K562 (cell line): ENCODE results near the gene RXFP1. TPM values are rescaled to one million over a fixed set of nuclear protein-coding genes. Genes with fewer than 3 reads are reported as not detected.

Source experiments
- ATAC-seq: fragments of 200-7000 bp; cut with Tn5 transposase; 3 replicates; pipeline ENCODE4 v1.9.1; 2020; ENCODE audit warnings: moderate library complexity
- BruUV-seq: library from RNA; stranded (reverse); fragments of 400-500 nt; replicated peaks from 2 replicates; lab custom pipeline; 2021; lab: Mats Ljungman, UMichigan
- CTCF ChIA-PET: fragments of 300-600 bp; formaldehyde crosslinking; extraction: SDS; loops from one replicate; lab custom pipeline; 2021; ENCODE audit warnings: low intra/inter-chr PET ratio; lab: Yijun Ruan, JAX
- POLR2A ChIA-PET: fragments of 300-600, 350-650 bp; sonication (Branson Sonifier 250); formaldehyde crosslinking; extraction: SDS; loops from one replicate; lab custom pipeline; 2021; ENCODE audit warnings: antibody characterized with exemption, inconsistent platforms; lab: Yijun Ruan, JAX
- DNase-seq, 4 experiments: peaks; one replicate each; pipeline versions ENCODE4 v3.0.0 to v3.0.0-alpha.2; 2011 to 2018; ENCODE audit warnings: low spot score in 3 of 4, mixed read lengths in 3 of 4; ENCODE audit errors: extremely low read depth in 1 of 4
- FAIRE-seq: peaks from 2 replicates; lab custom pipeline; 2011; peaks lifted over from hg19 to GRCh38; lab: Jason Lieb, UNC
- H2AFZ ChIP-seq: 2 replicates; pipeline ENCODE4 v1.6.0; 2011; ENCODE audit warnings: low read depth, low read length, control low read depth, inconsistent platforms
- H3K27ac ChIP-seq: fragments of 200-600 bp; 3 replicates; pipeline ENCODE4 v1.8.0; 2011; ENCODE audit warnings: low read depth, mild to moderate bottlenecking, control low read depth, inconsistent platforms, low read length, moderate library complexity, mixed read lengths; ENCODE audit errors: extremely low read depth
- H3K27me3 ChIP-seq, 2 experiments: fragments of 300-600 bp in 1 of 2; 2 replicates in 1 of 2; 3 replicates in 1 of 2; pipeline versions ENCODE4 v1.6.0 to v1.8.0; 2011; ENCODE audit warnings: inconsistent platforms in 2 of 2, low read length in 2 of 2, mild to moderate bottlenecking in 1 of 2, mixed read lengths in 1 of 2, moderate library complexity in 1 of 2; ENCODE audit not compliant: control insufficient read depth in 2 of 2, insufficient read depth in 2 of 2
- H3K36me3 ChIP-seq: fragments of 300-600 bp; 3 replicates; pipeline ENCODE4 v1.8.0; 2011; ENCODE audit warnings: mild to moderate bottlenecking, low read length, inconsistent platforms; ENCODE audit not compliant: control insufficient read depth, insufficient read depth
- H3K4me1 ChIP-seq, 2 experiments: fragments of 200-600 bp in 1 of 2; replicated peaks in 1 of 2; 2 replicates in 1 of 2; 3 replicates in 1 of 2; pipeline versions ENCODE4 v1.5.1 to v1.8.0; 2011; ENCODE audit warnings: inconsistent platforms in 2 of 2, low read length in 2 of 2, mild to moderate bottlenecking in 1 of 2, mixed read lengths in 1 of 2, moderate library complexity in 1 of 2; ENCODE audit not compliant: control insufficient read depth in 2 of 2, insufficient read depth in 2 of 2
- H3K4me2 ChIP-seq: 2 replicates; pipeline ENCODE4 v1.6.1; 2011; ENCODE audit warnings: low read length, control low read depth, inconsistent platforms, mixed read lengths; ENCODE audit not compliant: insufficient read depth
- H3K4me3 ChIP-seq: fragments of 200-600 bp; sonication (generic), shearing (Covaris generic); 2 replicates; pipeline ENCODE4 v1.5.1; 2016; ENCODE audit warnings: control low read depth, inconsistent platforms
- H3K79me2 ChIP-seq: fragments of 200-600 bp; 3 replicates; pipeline ENCODE4 v1.8.0; 2011; ENCODE audit warnings: low read length, inconsistent platforms; ENCODE audit not compliant: control insufficient read depth, insufficient read depth
- H3K9ac ChIP-seq, 2 experiments: 2 replicates each; pipeline versions ENCODE4 v1.6.0 to v1.6.1; 2011; ENCODE audit warnings: low read depth in 2 of 2, low read length in 2 of 2, control low read depth in 1 of 2, inconsistent platforms in 1 of 2, mild to moderate bottlenecking in 1 of 2, mixed read lengths in 1 of 2; ENCODE audit not compliant: insufficient read depth in 1 of 2
- H3K9me1 ChIP-seq: one replicate; pipeline ENCODE4 v1.6.0; 2011; ENCODE audit warnings: inconsistent platforms, mild to moderate bottlenecking, low read length, moderate library complexity; ENCODE audit not compliant: control insufficient read depth, insufficient read depth
- H3K9me3 ChIP-seq: replicated peaks from 2 replicates; pipeline ENCODE4 v1.5.1; 2011; ENCODE audit warnings: low read depth, low read length, inconsistent platforms; ENCODE audit not compliant: control insufficient read depth, insufficient read depth
- H4K20me1 ChIP-seq: replicated peaks from 2 replicates; pipeline ENCODE4 v1.6.1; 2011; ENCODE audit warnings: low read length, inconsistent platforms, mixed read lengths; ENCODE audit not compliant: control insufficient read depth, insufficient read depth
- CEBPB ChIP-seq: fragments of 450-650 bp; IDR thresholded peaks from 2 replicates; pipeline ENCODE4 v1.6.1; 2016; ENCODE audit warnings: missing genetic modification characterization, missing compliant biosample characterization
- CREM ChIP-seq: IDR thresholded peaks from 2 replicates; pipeline ENCODE4 v1.6.1; 2014; ENCODE audit warnings: antibody characterized with exemption, low read depth
- CTBP1 ChIP-seq: fragments of 450-650 bp; IDR thresholded peaks from 2 replicates; pipeline ENCODE4 v1.6.1; 2016; ENCODE audit warnings: borderline replicate concordance
- EP300 ChIP-seq: IDR thresholded peaks from 2 replicates; pipeline ENCODE4 v1.6.1; 2012; ENCODE audit warnings: low read length, improper control_type of control experiment
- HCFC1 ChIP-seq: IDR thresholded peaks from 2 replicates; pipeline ENCODE4 v1.6.1; 2012; ENCODE audit warnings: low read depth, low read length, improper control_type of control experiment
- RAD21 ChIP-seq, 2 experiments: fragments of 250-450 bp in 1 of 2; fragments of 450-650 bp in 1 of 2; sonication (Bioruptor Pico) in 1 of 2; formaldehyde crosslinking in 1 of 2; IDR thresholded peaks in 1 of 2; conservative IDR thresholded peaks in 1 of 2; 2 replicates each; pipeline versions ENCODE4 v1.4.0 to v1.8.0; 2020 to 2022; ENCODE audit warnings: mild to moderate bottlenecking in 2 of 2, moderate library complexity in 1 of 2
- SMC3 ChIP-seq: conservative IDR thresholded peaks from 2 replicates; pipeline ENCODE4 v1.6.1; 2011; ENCODE audit warnings: low read depth, low read length, improper control_type of control experiment; ENCODE audit not compliant: insufficient read depth
- ZNF384 ChIP-seq: IDR thresholded peaks from 2 replicates; pipeline ENCODE4 v1.6.1; 2012; ENCODE audit warnings: low read depth, low read length, improper control_type of control experiment
- ZNF780A ChIP-seq: fragments of 250-450 bp; sonication (Bioruptor Pico); IDR thresholded peaks from 2 replicates; pipeline ENCODE4 v1.5.0; 2021; ENCODE audit warnings: mild to moderate bottlenecking
- whole genome bisulfite sequencing: fragments of 100-300 bp; shearing (Covaris generic); methylation state at CpG from one replicate; pipeline ENCODE4 v1.1.6; 2016; ENCODE audit warnings: low coverage, mixed read lengths; ENCODE audit not compliant: insufficient coverage; ENCODE audit errors: missing lambda C conversion rate; 5-methylcytosine and 5-hydroxymethylcytosine counted together
- in situ Hi-C: fragments of 300-500 bp; cut with MboI; formaldehyde crosslinking; loops from 4 replicates; pipeline ENCODE4 v1.15.0; 2018; ENCODE audit warnings: inconsistent platforms, mixed read lengths
- intact Hi-C: fragments of 100-400 bp; cut with micrococcal nuclease; formaldehyde crosslinking; loops from 2 replicates; pipeline ENCODE4 v1.14.2; 2022
- polyA plus RNA-seq, 8 experiments: library from polyadenylated mRNA; depleted of rRNA in 4 of 8; stranded (reverse) in 5 of 8; unstranded in 3 of 8; fragments of >200 nt; fragmentation: Nextera tagmentation in 2 of 8; fragmentation: Illumina TruSeq in 1 of 8; extraction: Ambion mirVana in 2 of 8; extraction: Trizol in 1 of 8; gene quantifications; 2 replicates each; pipeline versions ENCODE4 v1.2.1 to v1.2.3, GENCODE V29; 2011 to 2014; ENCODE audit warnings: inconsistent platforms in 1 of 8, missing spikeins in 1 of 8
- total RNA-seq, 7 experiments: library from RNA; depleted of rRNA in 6 of 7; stranded (reverse); fragments of >200 nt in 6 of 7; fragmentation: Illumina TruSeq in 2 of 7; extraction: Trizol in 2 of 7; gene quantifications; 2 replicates each; pipeline versions ENCODE4 v1.2.1 to v1.2.3, GENCODE V29; 2011 to 2021; ENCODE audit warnings: low replicate concordance in 1 of 7
- TF ChIP-seq, protein P1 (sequence below): fragments of 250-450 bp; sonication (Bioruptor Pico); IDR thresholded peaks from 2 replicates; pipeline ENCODE4 v1.4.0; 2020; ENCODE audit warnings: mild to moderate bottlenecking, moderate library complexity
- TF ChIP-seq, protein P2 (sequence below): fragments of 450-650 bp; formaldehyde crosslinking; IDR thresholded peaks from 2 replicates; pipeline ENCODE4 v1.4.0; 2020; ENCODE audit warnings: mild to moderate bottlenecking, mixed read lengths
- TF ChIP-seq, protein P3 (sequence below), 3 experiments: IDR thresholded peaks in 2 of 3; conservative IDR thresholded peaks in 1 of 3; 2 replicates each; pipeline ENCODE4 v1.5.1; 2011 to 2012; ENCODE audit warnings: low read length in 3 of 3, mild to moderate bottlenecking in 3 of 3, control low read depth in 2 of 3, improper control_type of control experiment in 1 of 3, inconsistent platforms in 1 of 3, low read depth in 1 of 3, mixed read lengths in 1 of 3, moderate library complexity in 1 of 3; ENCODE audit not compliant: insufficient read depth in 2 of 3

The RXFP1 gene
- total and polyA plus RNA-seq, 9 of the 15 experiments (the other 6 are each of a cell fraction or from before 2014, with no cell fraction given), result 0.03 to 0.06 (median 0.04) TPM; not detected in 6

DNA sequence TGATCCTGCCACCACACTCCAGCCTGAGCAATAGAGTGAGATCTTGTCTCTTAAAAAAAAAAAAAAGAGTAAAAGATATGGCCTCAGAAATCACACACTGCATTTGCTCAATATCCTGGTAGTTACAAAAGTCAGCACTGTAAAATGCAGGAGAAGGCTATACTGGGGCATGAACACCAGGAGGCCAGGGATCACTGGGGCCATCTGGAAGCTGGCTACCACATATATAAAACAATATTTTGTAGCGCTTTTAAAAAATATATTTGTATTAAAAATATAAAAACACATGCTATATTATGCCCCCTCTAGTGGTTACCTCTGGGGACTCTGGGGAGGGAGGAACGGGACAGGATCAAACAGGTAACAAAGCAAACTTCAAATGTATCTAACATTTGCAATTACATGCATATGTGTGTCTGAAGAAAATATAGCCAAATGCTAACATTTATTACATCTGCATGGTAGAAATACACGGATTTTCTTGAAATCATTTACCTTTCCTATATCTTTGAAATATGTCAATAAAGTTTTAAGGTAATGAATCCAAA is 146.0 kb downstream of the RXFP1 start:
- no peaks in the 10 kb centered on the region for H3K9me1 ChIP-seq
- no peak overlapping the region for H3K4me2 ChIP-seq
- H3K27ac ChIP-seq, result no peak overlapping the region
- no peak overlapping the region for H3K4me3 ChIP-seq
- FAIRE-seq (peak; percentile 79), DNase-seq (peak; percentile 45 to 52 (median 50)), ATAC-seq (peak; percentile 15)
- WGBS, result 44% methylated on average over 3 of the region's 3 CpGs
- no peaks in the 10 kb centered on the region; the same call in 1 of the 2 replicates for H3K9me3 ChIP-seq
- CTCF ChIA-PET, result interaction anchor here (0.8 kb wide), 1 partner anchor 183 kb away, joined by 3 read pairs; no protein-coding TSS in a partner anchor
- peaks cover 8 to 15% of the 10 kb centered on the region in 2 experiments; a peak in 4 of 5 replicates for H3K4me1 ChIP-seq
- no peaks in the 10 kb centered on the region for H4K20me1 ChIP-seq
- H2AFZ ChIP-seq, result no peak overlapping the region
- H3K27me3 ChIP-seq, result no peaks in the 10 kb centered on the region
- peaks cover 25% of the 10 kb centered on the region for H3K79me2 ChIP-seq
- in situ Hi-C loops (no loop called here), intact Hi-C loops (no loop called here)
- POLR2A ChIA-PET, result interaction anchor here (0.6 to 1.0 kb wide), 2 partner anchors 8 to 10 kb away, joined by 3 read pairs; no protein-coding TSS in a partner anchor
- no peak overlapping the region for H3K9ac ChIP-seq
- H3K36me3 ChIP-seq, result peaks cover 12% of the 10 kb centered on the region; the same call in 2 of the 3 replicates
- no TSS peak for BruUV-seq
- TF ChIP-seq CEBPB (tag) (peak; percentile 19; the same call in 1 of the 2 replicates), HCFC1 (0 out of 2 replicates have a peak, but pooled peaks have one; percentile 26), ZNF384 (peak; percentile 80), RAD21 (CRISPR knock-in tag; conservative IDR thresholded peaks at IDR 0.05 in 1 of 2, IDR thresholded peaks at IDR 0.05 in 1 of 2) (peak; percentile 22 to 38; a peak in 3 of 4 replicates), CTBP1 (no peak), EP300 (0 out of 2 replicates have a peak, but pooled peaks have one; percentile 12), CREM (no peak), ZNF780A (CRISPR knock-in tag) (no peak), SMC3 (peak; percentile 34; the same call in 1 of the 2 replicates)
- TF ChIP-seq, protein P1, sequence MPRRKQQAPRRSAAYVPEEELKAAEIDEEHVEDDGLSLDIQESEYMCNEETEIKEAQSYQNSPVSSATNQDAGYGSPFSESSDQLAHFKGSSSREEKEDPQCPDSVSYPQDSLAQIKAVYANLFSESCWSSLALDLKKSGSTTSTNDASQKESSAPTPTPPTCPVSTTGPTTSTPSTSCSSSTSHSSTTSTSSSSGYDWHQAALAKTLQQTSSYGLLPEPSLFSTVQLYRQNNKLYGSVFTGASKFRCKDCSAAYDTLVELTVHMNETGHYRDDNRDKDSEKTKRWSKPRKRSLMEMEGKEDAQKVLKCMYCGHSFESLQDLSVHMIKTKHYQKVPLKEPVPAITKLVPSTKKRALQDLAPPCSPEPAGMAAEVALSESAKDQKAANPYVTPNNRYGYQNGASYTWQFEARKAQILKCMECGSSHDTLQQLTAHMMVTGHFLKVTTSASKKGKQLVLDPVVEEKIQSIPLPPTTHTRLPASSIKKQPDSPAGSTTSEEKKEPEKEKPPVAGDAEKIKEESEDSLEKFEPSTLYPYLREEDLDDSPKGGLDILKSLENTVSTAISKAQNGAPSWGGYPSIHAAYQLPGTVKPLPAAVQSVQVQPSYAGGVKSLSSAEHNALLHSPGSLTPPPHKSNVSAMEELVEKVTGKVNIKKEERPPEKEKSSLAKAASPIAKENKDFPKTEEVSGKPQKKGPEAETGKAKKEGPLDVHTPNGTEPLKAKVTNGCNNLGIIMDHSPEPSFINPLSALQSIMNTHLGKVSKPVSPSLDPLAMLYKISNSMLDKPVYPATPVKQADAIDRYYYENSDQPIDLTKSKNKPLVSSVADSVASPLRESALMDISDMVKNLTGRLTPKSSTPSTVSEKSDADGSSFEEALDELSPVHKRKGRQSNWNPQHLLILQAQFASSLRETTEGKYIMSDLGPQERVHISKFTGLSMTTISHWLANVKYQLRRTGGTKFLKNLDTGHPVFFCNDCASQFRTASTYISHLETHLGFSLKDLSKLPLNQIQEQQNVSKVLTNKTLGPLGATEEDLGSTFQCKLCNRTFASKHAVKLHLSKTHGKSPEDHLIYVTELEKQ (CRISPR knock-in tag), result no peak
- TF ChIP-seq, protein P2, sequence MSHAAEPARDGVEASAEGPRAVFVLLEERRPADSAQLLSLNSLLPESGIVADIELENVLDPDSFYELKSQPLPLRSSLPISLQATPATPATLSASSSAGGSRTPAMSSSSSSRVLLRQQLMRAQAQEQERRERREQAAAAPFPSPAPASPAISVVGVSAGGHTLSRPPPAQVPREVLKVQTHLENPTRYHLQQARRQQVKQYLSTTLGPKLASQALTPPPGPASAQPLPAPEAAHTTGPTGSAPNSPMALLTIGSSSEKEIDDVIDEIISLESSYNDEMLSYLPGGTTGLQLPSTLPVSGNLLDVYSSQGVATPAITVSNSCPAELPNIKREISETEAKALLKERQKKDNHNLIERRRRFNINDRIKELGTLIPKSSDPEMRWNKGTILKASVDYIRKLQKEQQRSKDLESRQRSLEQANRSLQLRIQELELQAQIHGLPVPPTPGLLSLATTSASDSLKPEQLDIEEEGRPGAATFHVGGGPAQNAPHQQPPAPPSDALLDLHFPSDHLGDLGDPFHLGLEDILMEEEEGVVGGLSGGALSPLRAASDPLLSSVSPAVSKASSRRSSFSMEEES, result no peak
- TF ChIP-seq, protein P3, sequence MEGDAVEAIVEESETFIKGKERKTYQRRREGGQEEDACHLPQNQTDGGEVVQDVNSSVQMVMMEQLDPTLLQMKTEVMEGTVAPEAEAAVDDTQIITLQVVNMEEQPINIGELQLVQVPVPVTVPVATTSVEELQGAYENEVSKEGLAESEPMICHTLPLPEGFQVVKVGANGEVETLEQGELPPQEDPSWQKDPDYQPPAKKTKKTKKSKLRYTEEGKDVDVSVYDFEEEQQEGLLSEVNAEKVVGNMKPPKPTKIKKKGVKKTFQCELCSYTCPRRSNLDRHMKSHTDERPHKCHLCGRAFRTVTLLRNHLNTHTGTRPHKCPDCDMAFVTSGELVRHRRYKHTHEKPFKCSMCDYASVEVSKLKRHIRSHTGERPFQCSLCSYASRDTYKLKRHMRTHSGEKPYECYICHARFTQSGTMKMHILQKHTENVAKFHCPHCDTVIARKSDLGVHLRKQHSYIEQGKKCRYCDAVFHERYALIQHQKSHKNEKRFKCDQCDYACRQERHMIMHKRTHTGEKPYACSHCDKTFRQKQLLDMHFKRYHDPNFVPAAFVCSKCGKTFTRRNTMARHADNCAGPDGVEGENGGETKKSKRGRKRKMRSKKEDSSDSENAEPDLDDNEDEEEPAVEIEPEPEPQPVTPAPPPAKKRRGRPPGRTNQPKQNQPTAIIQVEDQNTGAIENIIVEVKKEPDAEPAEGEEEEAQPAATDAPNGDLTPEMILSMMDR (IDR thresholded peaks at IDR 0.05 in 2 of 3, conservative IDR thresholded peaks at IDR 0.05 in 1 of 3; ENCODE audit: insufficient read depth in 2 of 3, low read depth in 1 of 3, low read length in 3 of 3), result peak; percentile 67 to 71 (median 67)
